Naive thymus-derived CD8-positive, alpha-beta T cell (primary cell): ENCODE results near the gene NTM. TPM values are rescaled to one million over a fixed set of nuclear protein-coding genes. Genes with fewer than 3 reads are reported as not detected.

ENCODE experiments used
- ATAC-seq, 2 donors: fragments of 150-1000 bp; cut with Tn5 transposase in 1 of 2; sonication (Bioruptor Pico), chemical (Tn5 transposase) in 1 of 2; 1 replicate in 1 of 2; 2 replicates in 1 of 2; pipeline ENCODE4 v1.10.0; 2021; ENCODE audit warnings: mild to moderate bottlenecking in 2 of 2, moderate library complexity in 2 of 2
- POLR2A ChIA-PET: fragments of 350-600 bp; sonication (Branson Sonifier 250); formaldehyde crosslinking; loops from one replicate; lab custom pipeline; 2021; ENCODE audit warnings: antibody characterized with exemption; lab: Charles Lee
- DNase-seq, 10 donors: peaks; one replicate each; pipeline versions ENCODE4 v3.0.0 to v3.0.0-alpha.2; 2020 to 2022
- H3K27ac Mint-ChIP-seq, 10 donors: one replicate each; pipeline ENCODE4 v1.8.0; 2020 to 2022; ENCODE audit warnings: mild to moderate bottlenecking in 10 of 10, mixed read lengths in 10 of 10, moderate library complexity in 4 of 10, inconsistent platforms in 1 of 10
- H3K27me3 Mint-ChIP-seq, 5 donors: one replicate each; pipeline ENCODE4 v1.8.0; 2021 to 2022; ENCODE audit warnings: mixed read lengths in 5 of 5
- H3K36me3 Mint-ChIP-seq, 3 donors: one replicate each; pipeline ENCODE4 v1.8.0; 2020 to 2022; ENCODE audit warnings: mixed read lengths in 3 of 3, mild to moderate bottlenecking in 2 of 3, inconsistent platforms in 1 of 3
- H3K4me1 Mint-ChIP-seq, 4 donors: one replicate each; pipeline ENCODE4 v1.8.0; 2021 to 2022; ENCODE audit warnings: mixed read lengths in 4 of 4
- H3K4me3 Mint-ChIP-seq, 10 donors: one replicate each; pipeline ENCODE4 v1.8.0; 2020 to 2022; ENCODE audit warnings: mild to moderate bottlenecking in 10 of 10, mixed read lengths in 10 of 10, moderate library complexity in 6 of 10, inconsistent platforms in 1 of 10
- H3K9me3 Mint-ChIP-seq, 9 donors: one replicate each; pipeline ENCODE4 v1.8.0; 2020 to 2022; ENCODE audit warnings: mixed read lengths in 9 of 9, mild to moderate bottlenecking in 3 of 9, inconsistent platforms in 1 of 9, moderate library complexity in 1 of 9
- polyA plus RNA-seq, 3 donors: library from polyadenylated mRNA; unstranded; fragments of 300-500 nt; fragmentation: Illumina TruSeq; gene quantifications; one replicate each; pipeline ENCODE4 v1.2.3, GENCODE V29; 2021
- total RNA-seq, 8 experiments: library from RNA in 2 of 8; stranded (reverse) in 2 of 8; gene quantifications; one replicate each; pipeline ENCODE4 v1.2.3 and lab custom pipeline; 2021 to 2026

Gene NTM
- total and polyA plus RNA-seq, 5 experiments from 2014 or later: not detected

DNA sequence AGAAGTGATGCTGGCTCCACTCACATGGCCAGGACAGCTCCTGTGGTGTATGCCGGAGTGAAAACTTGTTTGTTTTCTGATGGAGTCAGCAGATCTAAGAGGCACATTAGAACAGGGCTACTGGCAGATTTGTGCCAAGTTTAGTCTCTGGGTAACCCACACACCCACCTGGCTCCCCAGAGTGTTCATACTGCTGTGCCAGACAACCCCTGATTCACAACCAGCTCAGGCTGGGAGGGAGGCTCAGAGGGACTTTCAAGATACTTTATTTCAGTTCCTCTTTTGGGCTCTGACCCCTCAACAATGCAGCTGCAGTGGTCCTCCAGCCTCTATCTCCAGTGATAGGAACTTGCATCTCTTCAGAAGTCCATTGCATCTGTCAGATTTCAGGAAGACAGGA lies 8.5 kb downstream of the NTM start:
- peaks cover 0 to 3% (median 0%) of the 10 kb centered on the region in 9 donors for H3K9me3 Mint-ChIP-seq
- no peak overlapping the region for H3K27ac Mint-ChIP-seq
- DNase-seq: no peak
- POLR2A ChIA-PET: no interaction called here
- H3K4me3 Mint-ChIP-seq: no peak overlapping the region
- no peak for ATAC-seq
- peaks cover 0 to 18% (median 9%) of the 10 kb centered on the region in 5 donors for H3K27me3 Mint-ChIP-seq
- peaks cover 0 to 2% (median 0%) of the 10 kb centered on the region in 4 donors for H3K4me1 Mint-ChIP-seq
- H3K36me3 Mint-ChIP-seq: peaks cover 0 to 2% (median 0%) of the 10 kb centered on the region in 3 donors

- POLR2A ChIA-PET: no interaction called here
- Mint-ChIP-seq H3K27ac (no peak overlapping the region), H3K36me3 (no peaks in the 10 kb centered on the region), H3K27me3 (peaks cover 0 to 6% (median under 1%) of the 10 kb centered on the region in 5 donors), H3K4me3 (no peak overlapping the region), H3K9me3 (peaks cover 0 to 11% (median 2%) of the 10 kb centered on the region in 9 donors), H3K4me1 (no peaks in the 10 kb centered on the region)
- no peak for ATAC-seq
- no peak for DNase-seq
Observed at GRCh38 chr11:131385763-131386390, 15.5 kb downstream of the NTM start.

DNA sequence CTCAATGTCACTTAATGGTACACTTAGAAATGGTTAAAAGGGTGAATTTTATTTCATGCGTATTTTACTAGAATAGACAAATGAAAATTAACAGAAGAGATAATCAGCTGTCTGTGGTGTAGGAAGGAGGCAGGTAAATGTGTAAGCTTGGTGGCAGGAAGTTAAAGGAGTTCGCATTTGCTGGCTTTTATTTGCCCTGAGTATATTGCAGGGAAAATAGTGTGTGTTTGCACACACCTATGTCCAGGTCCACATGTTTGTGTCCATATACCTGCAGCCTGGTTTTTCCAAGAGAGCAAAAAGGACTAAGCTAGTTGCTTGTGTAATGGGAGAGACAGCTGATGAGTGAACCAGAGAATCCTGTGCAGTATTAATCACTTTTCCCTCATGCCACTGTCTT lies 16.0 kb downstream of the NTM start:
- peaks cover 0 to 6% (median 0%) of the 10 kb centered on the region in 5 donors for H3K27me3 Mint-ChIP-seq
- no peak overlapping the region for H3K27ac Mint-ChIP-seq
- DNase-seq (no peak), ATAC-seq (no peak)
- no peak overlapping the region for H3K4me3 Mint-ChIP-seq
- H3K4me1 Mint-ChIP-seq: no peaks in the 10 kb centered on the region
- no peaks in the 10 kb centered on the region for H3K36me3 Mint-ChIP-seq
- POLR2A ChIA-PET: no interaction called here
- H3K9me3 Mint-ChIP-seq: peaks cover 0 to 11% (median 2%) of the 10 kb centered on the region in 9 donors

GRCh38 chr11:131388030-131388429 lies 17.6 kb downstream of the NTM start:
- Mint-ChIP-seq H3K36me3 (no peaks in the 10 kb centered on the region), H3K4me1 (no peaks in the 10 kb centered on the region), H3K9me3 (peaks cover 0 to 11% (median 2%) of the 10 kb centered on the region in 9 donors), H3K4me3 (no peak overlapping the region), H3K27ac (no peak overlapping the region), H3K27me3 (peaks cover 0 to 7% (median 0%) of the 10 kb centered on the region in 5 donors)
- no peak for ATAC-seq
- POLR2A ChIA-PET: no interaction called here
- no peak for DNase-seq

GRCh38 chr11:131389582-131389981 lies 19.2 kb downstream of the NTM start:
- Mint-ChIP-seq H3K27me3 (peaks cover 0 to 15% (median 0%) of the 10 kb centered on the region in 5 donors), H3K36me3 (no peaks in the 10 kb centered on the region), H3K4me3 (no peak overlapping the region), H3K4me1 (no peaks in the 10 kb centered on the region), H3K9me3 (peaks cover 0 to 11% (median 2%) of the 10 kb centered on the region in 9 donors), H3K27ac (no peak overlapping the region)
- POLR2A ChIA-PET: no interaction called here
- ATAC-seq (no peak), DNase-seq (no peak)

GRCh38 chr11:131391176-131391575 lies 20.8 kb downstream of the NTM start:
- Mint-ChIP-seq H3K27me3 (peaks cover 0 to 15% (median 0%) of the 10 kb centered on the region in 5 donors), H3K36me3 (no peaks in the 10 kb centered on the region), H3K4me3 (no peak overlapping the region), H3K4me1 (no peaks in the 10 kb centered on the region), H3K9me3 (peaks cover 0 to 11% (median 2%) of the 10 kb centered on the region in 9 donors), H3K27ac (no peak overlapping the region)
- DNase-seq (no peak), ATAC-seq (no peak)
- POLR2A ChIA-PET: no interaction called here

DNA sequence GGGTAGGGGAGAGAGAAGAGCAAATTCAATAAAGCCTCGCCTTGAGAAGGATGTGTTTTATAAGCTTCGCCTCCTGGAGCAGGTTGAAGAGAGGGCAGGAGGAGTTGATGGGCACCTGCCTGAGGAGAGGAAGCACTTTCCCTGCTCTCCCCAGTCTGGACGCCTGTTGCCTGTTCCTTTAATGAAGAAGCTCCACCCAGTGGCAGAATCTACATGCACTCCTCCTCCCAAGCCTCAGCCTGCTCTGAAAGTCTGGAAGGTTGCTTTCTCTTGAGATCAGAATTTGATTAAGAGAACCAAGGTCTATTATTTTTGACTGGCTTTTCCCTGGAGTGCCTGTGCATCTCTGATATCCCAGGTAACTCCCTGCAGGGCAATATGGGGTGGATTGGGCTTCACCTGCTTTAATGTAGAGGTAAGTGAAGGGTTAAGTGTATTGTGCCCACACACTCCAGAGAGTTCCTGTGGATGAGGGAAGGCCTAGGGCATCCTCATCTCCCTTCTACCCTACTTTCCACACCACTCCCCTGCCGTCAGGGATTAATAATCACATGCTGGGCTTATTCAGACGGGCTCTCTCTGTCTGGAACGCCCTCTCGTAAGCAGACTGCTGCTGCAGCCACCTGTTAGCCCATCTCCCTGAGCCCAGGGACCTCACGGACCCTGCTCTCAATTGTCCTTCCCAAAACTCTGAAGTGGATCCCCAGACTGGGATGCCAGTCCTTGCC lies 22.3 kb downstream of the NTM start:
- no peak for ATAC-seq
- Mint-ChIP-seq H3K4me3 (no peak overlapping the region), H3K9me3 (peaks cover 0 to 11% (median 2%) of the 10 kb centered on the region in 9 donors), H3K4me1 (no peaks in the 10 kb centered on the region), H3K36me3 (no peaks in the 10 kb centered on the region), H3K27ac (no peak overlapping the region), H3K27me3 (peaks cover 0 to 15% (median 0%) of the 10 kb centered on the region in 5 donors)
- POLR2A ChIA-PET: no interaction called here
- no peak for DNase-seq

- Mint-ChIP-seq H3K27me3 (peaks cover 0 to 15% (median 0%) of the 10 kb centered on the region in 5 donors), H3K4me1 (no peaks in the 10 kb centered on the region), H3K36me3 (no peaks in the 10 kb centered on the region), H3K4me3 (no peak overlapping the region), H3K27ac (no peak overlapping the region), H3K9me3 (peaks cover 0 to 11% (median 0%) of the 10 kb centered on the region in 9 donors)
- ATAC-seq (no peak), DNase-seq (no peak)
- POLR2A ChIA-PET: no interaction called here
Observed at GRCh38 chr11:131393691-131394090, 23.3 kb downstream of the NTM start.

GRCh38 chr11:131397675-131398074 lies 27.3 kb downstream of the NTM start:
- H3K27me3 Mint-ChIP-seq: peaks cover 0 to 9% (median 0%) of the 10 kb centered on the region in 5 donors
- no peak for ATAC-seq
- POLR2A ChIA-PET: no interaction called here
- DNase-seq: no peak
- no peak overlapping the region for H3K27ac Mint-ChIP-seq
- peaks cover 0 to 2% (median 0%) of the 10 kb centered on the region in 9 donors for H3K9me3 Mint-ChIP-seq
- no peaks in the 10 kb centered on the region for H3K4me1 Mint-ChIP-seq
- no peak overlapping the region for H3K4me3 Mint-ChIP-seq
- no peaks in the 10 kb centered on the region for H3K36me3 Mint-ChIP-seq

DNA sequence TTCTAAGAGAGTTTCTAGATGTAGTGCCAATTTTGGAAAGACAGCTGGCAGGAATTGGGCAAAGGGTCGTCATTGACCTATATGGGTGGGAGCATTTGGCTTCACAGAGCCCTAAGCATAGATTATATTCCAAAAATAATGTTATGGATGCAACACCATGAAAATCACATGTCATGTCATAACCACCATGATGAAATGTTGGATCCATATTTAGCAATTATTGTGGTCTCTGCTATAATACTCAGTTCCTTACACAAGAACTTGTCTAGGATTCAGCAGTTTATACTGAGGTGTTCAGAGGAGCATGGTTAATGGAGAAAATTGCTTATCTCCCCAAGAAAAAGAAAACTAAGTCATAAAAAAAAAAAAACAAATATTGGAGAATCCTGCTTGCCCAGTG lies 31.6 kb downstream of the NTM start:
- H3K27me3 Mint-ChIP-seq: peaks cover 0 to 2% (median 0%) of the 10 kb centered on the region in 5 donors
- no peak overlapping the region for H3K27ac Mint-ChIP-seq
- POLR2A ChIA-PET: no interaction called here
- H3K36me3 Mint-ChIP-seq: no peaks in the 10 kb centered on the region
- no peaks in the 10 kb centered on the region for H3K9me3 Mint-ChIP-seq
- no peaks in the 10 kb centered on the region for H3K4me1 Mint-ChIP-seq
- H3K4me3 Mint-ChIP-seq: no peak overlapping the region
- ATAC-seq (no peak), DNase-seq (no peak)

DNA sequence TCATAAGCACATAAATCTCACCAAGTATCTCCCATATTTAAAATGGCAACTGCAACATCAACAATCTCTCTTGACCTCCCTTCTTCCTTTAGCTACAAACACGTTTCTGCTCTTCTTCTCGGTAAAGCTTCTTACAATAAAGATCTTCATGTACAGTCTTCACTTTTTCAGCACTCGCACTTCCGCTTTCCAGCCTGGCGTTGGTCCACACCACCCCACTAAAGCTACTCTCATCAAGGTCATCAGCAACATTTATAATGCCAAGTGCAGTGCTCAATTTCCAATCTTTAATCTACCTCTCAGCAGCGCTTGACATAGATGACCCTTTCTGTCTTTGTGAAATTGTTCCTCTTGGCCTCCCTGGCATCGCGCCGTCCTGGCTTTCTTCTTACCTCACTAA lies 33.6 kb downstream of the NTM start:
- ATAC-seq: no peak
- Mint-ChIP-seq H3K36me3 (no peaks in the 10 kb centered on the region), H3K4me1 (no peaks in the 10 kb centered on the region), H3K4me3 (no peak overlapping the region), H3K27ac (no peak overlapping the region), H3K9me3 (no peaks in the 10 kb centered on the region), H3K27me3 (peaks cover 0 to 6% (median 0%) of the 10 kb centered on the region in 5 donors)
- DNase-seq: no peak
- POLR2A ChIA-PET: no interaction called here

DNA sequence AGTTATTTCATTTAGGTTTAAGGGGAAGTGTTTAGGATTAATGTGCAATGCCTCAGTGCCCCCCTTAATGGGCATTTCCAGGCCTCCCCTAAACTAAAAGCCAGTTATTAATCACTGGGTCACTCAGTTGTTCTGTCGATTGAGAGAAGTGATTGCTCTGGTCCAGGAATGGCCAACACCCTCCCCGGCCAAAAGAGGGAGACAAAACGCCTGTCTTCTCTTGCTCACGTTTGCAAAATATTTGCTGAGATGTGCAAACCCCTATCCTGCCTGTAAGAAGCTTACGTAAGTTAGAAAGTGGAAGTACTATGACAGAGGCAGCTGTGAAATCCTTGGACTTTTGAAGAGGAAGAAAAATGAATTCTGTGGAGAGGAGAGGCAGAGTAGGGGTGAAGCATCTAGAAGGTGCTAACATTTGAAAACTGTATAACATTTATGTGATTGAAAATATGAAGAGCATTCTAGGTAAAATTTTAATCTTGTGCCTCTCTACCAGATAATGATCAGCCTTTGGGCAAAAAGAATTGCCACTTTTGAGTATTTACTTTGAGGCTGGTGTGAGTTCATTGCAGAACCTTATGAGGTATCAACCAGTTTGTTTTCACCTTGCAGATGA lies 37.7 kb downstream of the NTM start:
- H3K27me3 Mint-ChIP-seq: peaks cover 0 to 10% (median 0%) of the 10 kb centered on the region in 5 donors

DNA sequence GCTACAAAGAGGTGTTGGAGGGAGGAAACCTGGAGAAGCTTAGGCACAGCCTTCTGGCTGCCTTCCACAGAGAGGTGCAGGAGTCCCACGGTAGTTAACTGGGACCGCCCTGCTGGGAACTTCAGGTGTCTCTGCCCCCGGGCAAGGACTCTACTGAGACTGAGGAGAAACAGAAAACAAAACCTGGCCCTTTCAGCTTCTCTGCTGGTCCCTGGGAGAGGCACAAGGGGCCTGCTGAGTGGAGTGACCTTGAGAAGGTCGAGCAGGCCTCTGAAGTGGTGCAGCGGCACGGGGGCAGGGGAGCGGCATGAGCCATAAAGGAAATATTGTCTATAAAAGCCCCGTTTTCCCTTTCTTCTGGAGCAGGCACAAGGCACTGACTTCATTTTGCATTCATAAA lies 38.9 kb downstream of the NTM start:
- no peaks in the 10 kb centered on the region for H3K4me1 Mint-ChIP-seq
- H3K27ac Mint-ChIP-seq: no peak overlapping the region
- no peak for DNase-seq
- no peak overlapping the region for H3K4me3 Mint-ChIP-seq
- no peak for ATAC-seq
- H3K27me3 Mint-ChIP-seq: peaks cover 0 to 10% (median 0%) of the 10 kb centered on the region in 5 donors
- peaks cover 0 to 2% (median 0%) of the 10 kb centered on the region in 9 donors for H3K9me3 Mint-ChIP-seq
- POLR2A ChIA-PET: no interaction called here
- H3K36me3 Mint-ChIP-seq: peaks cover 0 to 1% (median 0%) of the 10 kb centered on the region in 3 donors

More for the DNA sequence above, 37.7 kb downstream of the NTM start:
- ATAC-seq (no peak), DNase-seq (no peak)
- POLR2A ChIA-PET: no interaction called here
- H3K4me1 Mint-ChIP-seq: no peaks in the 10 kb centered on the region
- H3K4me3 Mint-ChIP-seq: no peak overlapping the region
- no peak overlapping the region for H3K27ac Mint-ChIP-seq
- no peaks in the 10 kb centered on the region for H3K36me3 Mint-ChIP-seq
- H3K9me3 Mint-ChIP-seq: peaks cover 0 to 2% (median 0%) of the 10 kb centered on the region in 9 donors
